ENCODE data around the gene UGP2.
A peak's percentile ranks its signal among the peaks of the same experiment; 100 is the strongest.

GRCh38 chr2:63888053-63888452, 46.4 kb downstream of the UGP2 start:
- TF ChIP-seq RBBP5 (IDR thresholded peaks at IDR 0.05; ENCODE audit: borderline replicate concordance, low read depth, low read length) (no peak), CTCF (IDR thresholded peaks at IDR 0.05; ENCODE audit: control extremely low read depth in 1 of 3, insufficient read depth in 1 of 3, low read depth in 1 of 3, low read length in 3 of 3) (no peak), POU5F1 (IDR thresholded peaks at IDR 0.05; ENCODE audit: low read depth, low read length) (no peak), POLR2A (IDR thresholded peaks at IDR 0.05; ENCODE audit: control extremely low read depth in 1 of 2, low read depth in 2 of 2, low read length in 2 of 2) (peak in 1 of 2 experiments; percentile 45; a peak in 1 of 3 replicates)

Measured in H1 (cell line).